Measurements from ENCODE around the gene ZNF644.
"Not testable (repeated sequence)": the region's sequence is repeated elsewhere in the genome, so short reads cannot be mapped to it uniquely, and the experiment has no call there.

ZNF644 gene

GRCh38 chr1:91021686-91022517, at the start of gene ZNF644:
TSS of gene ZNF644 (minus strand) at chr1:91022035. CDS start at chr1:90982353, 39,682 bp downstream.
- FAIRE-seq: no peak

- peak; percentile 49 for FAIRE-seq
These were observed 48.5 kb upstream of the ZNF644 start for GRCh38 chr1:91070298-91070697.

- FAIRE-seq: no peak
These were observed 44.7 kb upstream of the ZNF644 start for GRCh38 chr1:91066538-91066937.

- FAIRE-seq: no peak
These were observed 43.5 kb upstream of the ZNF644 start for GRCh38 chr1:91065337-91065736.

DNA sequence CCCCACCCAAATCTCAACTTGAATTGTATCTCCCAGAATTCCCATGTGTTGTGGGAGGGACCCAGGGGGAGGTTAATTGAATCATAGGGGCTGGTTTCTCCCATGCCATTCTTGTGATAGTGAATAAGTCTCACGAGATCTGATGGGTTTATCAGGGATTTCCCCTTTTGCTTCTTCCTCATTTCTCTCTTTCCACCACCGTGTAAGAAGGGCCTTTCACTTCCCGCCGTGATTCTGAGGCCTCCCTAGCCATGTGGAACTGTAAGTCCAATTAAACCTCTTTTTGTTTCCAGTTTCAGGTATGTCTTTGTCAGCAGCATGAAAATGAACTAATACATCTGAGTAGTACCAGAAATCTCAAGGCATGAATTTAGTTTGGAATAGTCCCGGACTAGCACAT, 41.6 kb upstream of the ZNF644 start:
- FAIRE-seq: not testable (repeated sequence)

GRCh38 chr1:91059157-91059556, 37.3 kb upstream of the ZNF644 start:
- FAIRE-seq: no peak

DNA sequence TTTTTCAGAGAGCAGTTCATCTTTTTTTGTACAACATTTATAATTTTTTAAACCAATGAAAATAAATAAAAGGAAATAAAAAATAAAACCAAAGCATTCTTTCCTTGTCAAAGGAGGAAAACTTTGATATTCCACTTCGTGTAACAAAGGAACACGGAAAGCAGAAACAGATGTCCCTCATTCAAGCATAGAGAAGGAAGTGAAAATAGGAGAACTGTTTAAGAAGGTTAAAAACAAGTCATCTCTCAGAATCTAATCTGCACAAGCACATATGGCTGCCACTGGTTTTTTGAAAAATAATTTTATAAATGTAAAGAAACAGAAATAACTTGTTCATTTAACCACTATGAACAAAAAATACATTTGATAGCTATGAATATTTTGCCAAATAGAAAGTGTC, 35.9 kb upstream of the ZNF644 start:
- no peak for FAIRE-seq

DNA sequence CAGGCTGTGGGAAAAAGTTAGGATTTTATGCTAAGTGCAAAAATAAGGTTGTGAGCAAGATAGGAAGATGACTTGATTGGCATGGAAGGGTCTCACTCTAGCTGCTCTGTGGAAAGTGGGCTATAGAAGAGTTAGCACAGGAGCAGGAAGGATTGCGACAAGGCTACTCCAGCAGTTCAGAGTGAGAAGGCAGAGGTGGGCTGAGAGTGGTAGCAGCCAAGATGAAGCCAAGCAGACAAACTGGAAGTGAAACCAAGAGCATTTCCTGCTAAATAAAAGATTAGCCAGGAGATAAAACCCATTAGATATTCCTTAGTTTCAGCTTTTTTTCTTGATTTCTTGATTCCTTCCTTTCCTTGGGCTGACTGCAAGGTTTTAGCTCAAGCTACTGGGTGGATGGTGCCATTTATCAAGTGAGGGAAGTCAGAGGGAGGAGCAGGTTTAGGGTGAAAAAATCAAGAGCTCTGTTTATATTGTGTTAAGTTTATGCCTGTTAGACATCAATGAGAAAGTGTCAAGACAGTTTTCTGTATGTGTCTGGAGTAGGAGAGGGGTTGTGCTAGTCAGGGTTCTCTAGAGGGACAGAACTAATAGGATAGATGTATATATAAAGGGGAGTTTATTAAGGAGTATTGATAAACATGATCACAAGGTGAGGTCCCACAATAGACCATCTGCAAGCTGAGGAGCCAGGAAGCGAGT, 33.1 kb upstream of the ZNF644 start:
- FAIRE-seq: no peak

GRCh38 chr1:91053630-91054029, 31.8 kb upstream of the ZNF644 start:
- no peak for FAIRE-seq

DNA sequence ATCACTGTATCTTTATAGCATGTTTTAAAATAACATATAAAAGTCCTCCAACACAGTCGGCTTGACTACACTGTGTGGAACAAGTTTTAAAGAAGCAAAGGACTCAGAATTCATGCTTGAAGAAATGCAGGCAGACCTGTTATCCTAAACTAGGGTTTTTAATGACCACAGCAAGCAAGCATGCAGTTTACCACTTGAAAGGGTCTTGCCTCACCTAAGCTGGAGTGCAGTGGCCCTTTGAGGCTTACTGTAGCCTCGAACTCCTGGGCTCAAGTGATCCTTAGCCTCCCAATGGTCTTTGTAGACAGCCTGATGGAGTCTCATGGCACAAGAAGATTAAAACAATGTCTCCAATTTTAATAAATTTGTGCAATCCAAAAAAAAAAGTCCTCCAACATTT, 27.7 kb upstream of the ZNF644 start:
- FAIRE-seq: not testable (repeated sequence)

DNA sequence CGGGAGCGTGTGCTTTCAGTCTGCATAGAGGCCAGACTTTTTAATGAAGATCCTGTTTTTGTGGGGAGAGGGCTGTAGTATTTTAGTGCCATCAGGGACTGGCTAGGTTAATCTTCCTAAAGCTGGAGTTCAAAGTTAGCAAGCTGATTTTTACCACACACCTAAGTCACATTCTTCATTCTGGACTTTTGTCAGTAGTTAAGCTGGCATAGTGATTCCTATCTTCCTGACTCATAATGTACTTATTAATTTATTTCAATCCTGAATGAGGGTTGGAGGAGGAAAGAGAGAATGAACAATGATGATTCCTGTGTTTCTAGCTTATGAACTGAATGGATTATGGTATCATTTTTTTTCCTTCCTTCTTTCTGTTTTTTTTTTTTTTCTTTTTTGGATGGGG, 24.9 kb upstream of the ZNF644 start:
- no peak for FAIRE-seq

GRCh38 chr1:91045284-91045683, 23.4 kb upstream of the ZNF644 start:
- FAIRE-seq: no peak

DNA sequence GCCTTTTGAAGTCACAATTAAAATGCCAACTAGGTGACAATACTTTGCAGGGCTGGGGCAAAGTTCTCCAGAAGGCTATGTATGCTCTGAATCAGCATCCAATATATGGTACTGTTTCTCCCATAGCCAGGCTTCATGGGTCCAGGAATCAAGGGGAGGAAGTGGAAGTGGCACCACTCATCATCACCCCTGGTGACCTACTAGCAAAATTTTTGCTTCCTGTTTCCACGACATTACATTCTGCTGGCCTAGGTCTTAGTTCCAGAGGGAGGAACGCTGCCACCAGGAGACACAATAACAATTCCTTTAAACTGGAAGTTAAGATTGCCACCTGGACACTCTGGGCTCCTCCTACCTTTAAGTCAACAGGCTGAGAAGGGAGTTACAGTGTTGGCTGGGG, 22.9 kb upstream of the ZNF644 start:
- FAIRE-seq: not testable (repeated sequence)

DNA sequence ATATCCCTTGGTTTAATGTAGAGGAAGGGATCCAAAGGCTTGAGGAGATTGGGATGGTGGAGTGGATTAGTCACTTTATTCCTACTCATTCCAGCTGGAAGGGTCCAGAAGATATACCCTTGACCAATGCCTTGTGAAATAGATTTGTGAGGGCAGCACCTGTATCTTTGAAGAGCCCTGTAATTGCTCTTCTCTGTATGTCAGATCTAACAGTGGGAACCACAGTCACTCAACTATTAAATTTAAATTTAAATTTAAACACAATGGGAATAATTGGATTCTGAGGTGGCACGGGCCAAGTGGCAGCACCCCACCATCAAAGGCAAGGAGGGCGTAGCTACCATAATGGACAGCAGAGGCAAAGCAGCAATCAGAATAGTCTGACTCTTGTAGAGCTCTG, 20.5 kb upstream of the ZNF644 start:
- FAIRE-seq: not testable (repeated sequence)

DNA sequence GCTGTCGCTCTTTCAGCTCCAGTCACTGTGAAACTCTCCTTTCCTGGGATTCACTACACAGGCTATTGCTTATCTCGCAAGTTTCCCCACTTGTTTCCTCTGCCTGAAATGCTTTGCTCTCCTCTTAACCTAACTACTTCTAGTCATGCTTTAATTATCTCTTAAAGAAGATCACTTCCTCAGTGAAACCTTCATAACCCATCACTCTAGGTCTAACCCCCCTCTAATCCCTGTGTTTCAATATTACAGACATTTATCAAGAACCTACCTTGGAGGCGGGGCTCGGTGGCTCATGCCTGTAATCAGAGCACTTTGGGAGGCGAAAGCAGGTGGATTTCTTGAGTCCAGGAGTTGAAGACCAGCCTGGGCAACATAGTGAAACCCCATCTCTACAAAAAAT, 16.7 kb upstream of the ZNF644 start:
- no peak for FAIRE-seq

DNA sequence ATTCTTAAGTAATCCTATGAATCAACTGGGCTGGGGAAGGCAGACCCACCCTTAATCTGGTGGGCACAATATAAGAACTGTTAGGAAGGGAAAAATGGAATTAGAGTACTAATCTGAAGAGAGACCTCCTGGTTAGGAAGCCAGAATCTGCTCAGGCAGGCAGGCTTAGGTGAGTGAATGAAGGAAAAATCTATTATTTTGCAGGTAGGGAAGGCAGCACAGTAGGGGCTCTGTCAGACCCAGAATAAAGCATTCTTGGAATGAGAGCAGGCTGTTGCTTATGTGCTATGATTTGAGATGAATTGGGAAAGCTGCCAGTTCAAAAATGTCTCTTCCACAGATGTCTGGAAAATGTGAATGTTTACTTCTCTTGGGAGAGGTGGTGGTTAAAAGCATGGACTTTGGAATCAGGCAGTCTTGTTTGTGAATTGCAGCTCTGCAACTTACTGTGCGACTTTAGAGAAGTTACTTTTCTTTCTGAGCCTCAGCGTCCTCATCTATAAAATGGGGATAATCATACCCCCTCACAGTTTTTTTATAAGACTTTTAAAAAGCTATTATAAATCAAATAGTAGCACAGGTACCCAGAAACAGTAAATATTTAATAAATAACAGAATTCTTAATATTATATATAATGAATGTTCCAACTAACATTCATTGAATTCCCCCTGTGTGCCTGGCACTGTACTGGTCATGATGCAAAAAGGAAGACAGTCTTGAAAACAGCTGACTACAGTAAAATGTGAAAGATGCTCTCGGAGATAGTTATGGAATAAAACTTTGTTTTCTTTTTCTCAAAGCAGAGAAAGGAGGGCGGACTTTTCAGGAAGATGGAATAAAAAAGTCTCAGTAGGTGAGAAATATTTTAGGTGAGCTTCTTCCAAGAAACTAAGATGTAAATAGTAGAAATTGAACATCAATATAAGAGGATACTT, 15.3 kb upstream of the ZNF644 start:
- peak; percentile 60 for FAIRE-seq

DNA sequence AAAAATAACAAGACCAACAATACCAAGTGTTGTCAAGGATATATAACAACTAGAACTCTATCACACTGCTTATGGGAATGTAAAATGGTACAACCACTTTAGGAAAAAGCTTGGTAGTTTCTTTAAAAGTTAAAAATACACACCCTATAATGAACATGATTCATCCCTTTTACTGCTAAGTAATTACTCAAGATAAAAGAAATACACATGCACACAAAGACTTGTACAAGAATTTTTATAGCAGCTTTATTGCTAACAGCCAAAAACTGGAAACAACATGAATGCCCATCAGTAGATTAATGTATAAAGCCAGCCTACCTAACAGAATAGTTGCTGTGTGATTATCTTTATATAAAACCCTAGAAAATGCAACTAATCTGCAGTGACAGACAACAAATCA, 10.5 kb upstream of the ZNF644 start:
- peak; percentile 10 for FAIRE-seq

DNA sequence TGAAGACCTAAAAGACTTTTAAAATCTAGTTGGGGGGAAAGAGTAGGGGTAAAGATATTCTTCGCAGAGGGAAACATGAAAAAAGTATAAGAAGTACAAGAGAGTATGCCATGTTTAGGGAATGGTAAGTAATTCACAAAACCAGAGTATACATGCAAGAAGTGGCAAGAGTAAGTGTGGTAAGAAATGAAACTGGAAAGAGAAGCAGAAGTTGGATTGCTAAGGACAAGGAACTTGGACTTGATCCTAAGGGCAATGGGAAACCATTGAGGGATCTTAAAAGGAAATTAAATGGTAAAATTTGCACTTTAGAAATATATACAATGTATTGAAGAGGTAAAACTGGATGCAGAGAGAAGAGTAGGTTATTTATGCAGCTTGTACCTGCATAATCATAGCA, 9.2 kb upstream of the ZNF644 start:
- no peak for FAIRE-seq

GRCh38 chr1:91026777-91027176, 4.9 kb upstream of the ZNF644 start:
- FAIRE-seq: no peak

- no peak for FAIRE-seq
These were observed 4.5 kb upstream of the ZNF644 start for GRCh38 chr1:91026320-91026719.

GRCh38 chr1:91024481-91025119, 2.8 kb upstream of the ZNF644 start:
- no peak for FAIRE-seq

- FAIRE-seq: no peak
These were observed 689 bp upstream of the ZNF644 start for GRCh38 chr1:91022518-91022929.
